GM12892 (cell line): ENCODE data around the gene KDM6A.
"Not testable (repeated sequence)": the region's sequence is repeated elsewhere in the genome, so short reads cannot be mapped to it uniquely, and the experiment has no call there.

ENCODE experiments used
- DNase-seq: peaks from one replicate; pipeline ENCODE4 v3.0.0; 2011; ENCODE audit not compliant: insufficient read length
- FAIRE-seq: peaks from 2 replicates; lab custom pipeline; 2011; peaks lifted over from hg19 to GRCh38; lab: Jason Lieb, UNC
- POLR2A ChIP-seq: IDR thresholded peaks from 2 replicates; pipeline ENCODE4 v1.6.1; 2011; ENCODE audit warnings: low read depth, low read length, control low read depth
- POLR2AphosphoS5 ChIP-seq: IDR thresholded peaks from 2 replicates; pipeline ENCODE4 v1.6.1; 2011; ENCODE audit warnings: low read depth, low read length, control low read depth
- TAF1 ChIP-seq: IDR thresholded peaks from 2 replicates; pipeline ENCODE4 v1.6.1; 2011; ENCODE audit warnings: low read depth, mild to moderate bottlenecking, control low read depth, low read length, borderline replicate concordance

The KDM6A gene

GRCh38 chrX:44978976-44979375 lies 106.0 kb downstream of the KDM6A start:
- TF ChIP-seq POLR2A = no peak
- FAIRE-seq (no peak), DNase-seq (no peak)

- TF ChIP-seq POLR2AphosphoS5 (no peak), POLR2A (no peak), TAF1 (no peak)
- no peak for DNase-seq
- no peak for FAIRE-seq
Measured at GRCh38 chrX:44980403-44980802, 107.4 kb downstream of the KDM6A start.

- no peak for FAIRE-seq
- TF ChIP-seq TAF1 (no peak), POLR2A (no peak), POLR2AphosphoS5 (no peak)
- no peak for DNase-seq
Measured at GRCh38 chrX:44980883-44981282, 107.9 kb downstream of the KDM6A start.

GRCh38 chrX:44989995-44990770 lies 117.2 kb downstream of the KDM6A start:
- no peak for FAIRE-seq
- no peak for TF ChIP-seq POLR2A
- TF ChIP-seq POLR2AphosphoS5 = no peak
- TF ChIP-seq TAF1 = no peak

GRCh38 chrX:44992775-44993174 lies 119.8 kb downstream of the KDM6A start:
- TF ChIP-seq POLR2AphosphoS5 = no peak
- no peak for TF ChIP-seq POLR2A
- no peak for TF ChIP-seq TAF1
- DNase-seq (no peak), FAIRE-seq (no peak)

More at GRCh38 chrX:44989995-44990770, 117.2 kb downstream of the KDM6A start:
- DNase-seq = no peak

- FAIRE-seq (peak; percentile 75), DNase-seq (no peak)
- TF ChIP-seq TAF1 (no peak), POLR2AphosphoS5 (no peak), POLR2A (no peak)
Measured at GRCh38 chrX:44996277-44996676, 123.3 kb downstream of the KDM6A start.

GRCh38 chrX:44997282-44997812 lies 124.4 kb downstream of the KDM6A start:
- no peak for DNase-seq
- FAIRE-seq = peak; percentile 69
- TF ChIP-seq POLR2AphosphoS5 (no peak), POLR2A (no peak), TAF1 (no peak)

- no peak for TF ChIP-seq POLR2A
- no peak for TF ChIP-seq TAF1
- no peak for TF ChIP-seq POLR2AphosphoS5
- FAIRE-seq (peak; percentile 88), DNase-seq (peak; percentile 24)
Measured at GRCh38 chrX:44997888-44998287, 124.9 kb downstream of the KDM6A start.

GRCh38 chrX:44999237-44999636 lies 126.2 kb downstream of the KDM6A start:
- FAIRE-seq = peak; percentile 72
- DNase-seq = not testable (repeated sequence)

- FAIRE-seq = peak; percentile 70
- DNase-seq = not testable (repeated sequence)
Measured at GRCh38 chrX:44999872-45000271, 126.9 kb downstream of the KDM6A start.

- FAIRE-seq = no peak
- no peak for DNase-seq
- TF ChIP-seq POLR2AphosphoS5 (no peak), TAF1 (no peak), POLR2A (no peak)
Measured at GRCh38 chrX:45001048-45001447, 128.1 kb downstream of the KDM6A start.

- FAIRE-seq = no peak
- TF ChIP-seq POLR2A = no peak
- DNase-seq = no peak
Measured at GRCh38 chrX:45003085-45003484, 130.1 kb downstream of the KDM6A start.

GRCh38 chrX:45006002-45006800 lies 133.2 kb downstream of the KDM6A start:
- no peak for FAIRE-seq

More at GRCh38 chrX:45006002-45006800, 133.2 kb downstream of the KDM6A start:
- no peak for TF ChIP-seq POLR2A
- TF ChIP-seq POLR2AphosphoS5 = no peak
- no peak for TF ChIP-seq TAF1
- no peak for DNase-seq
